Neural progenitor cell (in vitro differentiated cells): ENCODE measurements around the gene LRRTM3. TPM values are rescaled to one million over a fixed set of nuclear protein-coding genes. Genes with fewer than 3 reads are reported as not detected.

ENCODE experiments used
- DNase-seq: peaks from one replicate; pipeline ENCODE4 v3.0.0-alpha.2; 2016; ENCODE audit warnings: low spot score
- H2AFZ ChIP-seq: fragments of 200-600 bp; sonication (generic); replicated peaks from 2 replicates; pipeline ENCODE4 v1.6.1; 2016; ENCODE audit warnings: antibody characterized with exemption
- H3F3A ChIP-seq: fragments of 200-600 bp; sonication (generic); 2 replicates; pipeline ENCODE4 v1.6.1; 2016; ENCODE audit warnings: antibody characterized with exemption, low read depth
- H3K27ac ChIP-seq: fragments of 200-600 bp; sonication (generic); 2 replicates; pipeline ENCODE4 v1.5.1; 2016; ENCODE audit warnings: mild to moderate bottlenecking
- H3K27me3 ChIP-seq: fragments of 200-600 bp; sonication (generic); 2 replicates; pipeline ENCODE4 v1.6.1; 2016; ENCODE audit warnings: mild to moderate bottlenecking, moderate library complexity
- H3K36me3 ChIP-seq: fragments of 200-600 bp; sonication (generic); 2 replicates; pipeline ENCODE4 v1.5.1; 2016
- H3K4me1 ChIP-seq: fragments of 200-600 bp; sonication (generic); 2 replicates; pipeline ENCODE4 v1.6.1; 2016; ENCODE audit warnings: mixed run types
- H3K4me2 ChIP-seq: fragments of 200-600 bp; sonication (generic); 2 replicates; pipeline ENCODE4 v1.6.1; 2016
- H3K4me3 ChIP-seq: fragments of 200-600 bp; sonication (generic); 2 replicates; pipeline ENCODE4 v1.5.1; 2016
- H3K79me2 ChIP-seq: fragments of 200-600 bp; sonication (generic); 2 replicates; pipeline ENCODE4 v1.6.1; 2016; ENCODE audit warnings: low read depth
- H3K9ac ChIP-seq: fragments of 200-600 bp; sonication (generic); 2 replicates; pipeline ENCODE4 v1.6.1; 2016
- H3K9me3 ChIP-seq: fragments of 200-600 bp; sonication (generic); 2 replicates; pipeline ENCODE4 v1.5.1; 2016; ENCODE audit warnings: low read depth
- H4K20me1 ChIP-seq: fragments of 200-600 bp; sonication (generic); 2 replicates; pipeline ENCODE4 v1.6.1; 2016; ENCODE audit warnings: low read depth
- H3K27ac Mint-ChIP-seq: 3 replicates; pipeline ENCODE4 v1.8.0; 2021; ENCODE audit warnings: mixed read lengths
- H3K27me3 Mint-ChIP-seq: 2 replicates; pipeline ENCODE4 v1.8.0; 2022; ENCODE audit warnings: low read depth, mild to moderate bottlenecking, inconsistent platforms, moderate library complexity, mixed read lengths; ENCODE audit not compliant: insufficient read depth
- H3K36me3 Mint-ChIP-seq: 3 replicates; pipeline ENCODE4 v1.8.0; 2021; ENCODE audit warnings: mixed read lengths
- H3K4me1 Mint-ChIP-seq: 3 replicates; pipeline ENCODE4 v1.8.0; 2021; ENCODE audit warnings: mixed read lengths
- H3K4me3 Mint-ChIP-seq: 3 replicates; pipeline ENCODE4 v1.8.0; 2021; ENCODE audit warnings: mild to moderate bottlenecking, moderate library complexity, mixed read lengths
- H3K9me3 Mint-ChIP-seq: 3 replicates; pipeline ENCODE4 v1.8.0; 2020; ENCODE audit warnings: mixed read lengths
- CTCF ChIP-seq: fragments of 200-600 bp; sonication (generic); IDR thresholded peaks from 2 replicates; pipeline ENCODE4 v1.5.1; 2017; ENCODE audit warnings: antibody characterized with exemption, mild to moderate bottlenecking
- EZH2 ChIP-seq: fragments of 200-600 bp; sonication (generic); IDR thresholded peaks from 2 replicates; pipeline ENCODE4 v1.6.1; 2017; ENCODE audit warnings: antibody characterized with exemption, mild to moderate bottlenecking, moderate library complexity
- EZH2phosphoT487 ChIP-seq: fragments of 200-600 bp; sonication (generic); IDR thresholded peaks from 2 replicates; pipeline ENCODE4 v1.6.1; 2017; ENCODE audit warnings: antibody characterized with exemption
- total RNA-seq: library from RNA; depleted of rRNA; stranded (reverse); fragments of >200 nt; gene quantifications from 2 replicates; pipeline ENCODE4 v1.2.3, GENCODE V29; 2015; ENCODE audit warnings: low replicate concordance

Gene LRRTM3
- total RNA-seq, 1 donor from 2014 or later, result not detected

DNA sequence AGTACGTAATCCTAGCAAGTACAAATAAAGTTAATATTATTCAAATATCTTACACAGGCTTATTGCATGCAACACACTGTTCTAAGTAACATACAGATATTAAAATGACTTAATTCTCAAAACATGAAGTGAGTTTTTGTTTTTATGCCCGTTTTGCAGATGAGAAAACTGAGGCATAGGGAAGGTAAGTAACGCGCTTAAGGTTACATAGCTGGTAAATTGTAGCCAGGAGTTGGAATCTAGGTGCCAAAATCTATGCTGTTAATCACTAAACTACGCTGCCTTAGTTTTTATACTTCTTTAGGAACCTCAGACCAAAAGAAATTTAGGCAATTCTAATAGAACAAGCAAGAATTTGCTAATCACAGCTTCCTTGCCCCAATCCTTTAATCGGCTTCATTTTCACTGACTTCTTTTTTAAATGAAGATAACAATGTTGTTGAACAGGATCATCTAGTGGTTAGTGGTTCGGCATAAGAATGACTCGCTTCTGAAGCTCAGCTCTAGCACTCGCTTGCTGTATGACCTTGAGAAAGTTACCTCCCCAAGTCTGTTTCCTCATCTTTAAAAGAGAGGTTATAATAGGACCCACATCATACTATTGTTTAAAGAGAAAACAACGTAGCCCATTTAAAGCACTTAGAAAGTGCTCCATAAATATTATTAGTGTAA is 1.0 kb upstream of the LRRTM3 start:
- H3K27me3 ChIP-seq, result peaks cover 28% of the 10 kb centered on the region
- Mint-ChIP-seq H3K27ac (no peak overlapping the region), H3K27me3 (peaks cover 13% of the 10 kb centered on the region), H3K4me1 (peaks cover 31% of the 10 kb centered on the region), H3K9me3 (no peaks in the 10 kb centered on the region), H3K4me3 (no peak overlapping the region), H3K36me3 (no peaks in the 10 kb centered on the region)
- peak overlapping the region; percentile 70 for H3K4me2 ChIP-seq
- H4K20me1 ChIP-seq, result no peaks in the 10 kb centered on the region
- H3K4me1 ChIP-seq, result peaks cover 14% of the 10 kb centered on the region
- no peaks in the 10 kb centered on the region for H3K36me3 ChIP-seq
- H3K27ac ChIP-seq, result no peak overlapping the region
- H3K9me3 ChIP-seq, result no peaks in the 10 kb centered on the region
- no peaks in the 10 kb centered on the region for H3F3A ChIP-seq
- no peak overlapping the region for H3K4me3 ChIP-seq
- no peak for DNase-seq
- no peaks in the 10 kb centered on the region for H3K79me2 ChIP-seq
- H3K9ac ChIP-seq, result no peak overlapping the region
- H2AFZ ChIP-seq, result no peak overlapping the region
- TF ChIP-seq EZH2phosphoT487 (no peak), CTCF (no peak), EZH2 (no peak)

GRCh38 chr10:66925373-66925772 is 463 bp upstream of the LRRTM3 start:
- no peak overlapping the region for H3K27ac ChIP-seq

DNA sequence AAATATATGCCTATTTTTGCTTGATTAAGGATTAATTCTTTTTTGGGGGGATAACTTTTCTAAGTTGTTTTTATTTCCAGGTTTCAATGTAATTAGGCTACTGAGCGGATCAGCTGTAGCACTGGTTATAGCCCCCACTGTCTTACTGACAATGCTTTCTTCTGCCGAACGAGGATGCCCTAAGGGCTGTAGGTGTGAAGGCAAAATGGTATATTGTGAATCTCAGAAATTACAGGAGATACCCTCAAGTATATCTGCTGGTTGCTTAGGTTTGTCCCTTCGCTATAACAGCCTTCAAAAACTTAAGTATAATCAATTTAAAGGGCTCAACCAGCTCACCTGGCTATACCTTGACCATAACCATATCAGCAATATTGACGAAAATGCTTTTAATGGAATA is 1.0 kb downstream of the LRRTM3 start:
- no peak overlapping the region for H3K9ac ChIP-seq
- H3K4me1 ChIP-seq, result peaks cover 14% of the 10 kb centered on the region
- no peak overlapping the region for H3K27ac Mint-ChIP-seq
- no peaks in the 10 kb centered on the region for H3K9me3 ChIP-seq
- no peak overlapping the region for H3K27ac ChIP-seq
- no peaks in the 10 kb centered on the region for H3F3A ChIP-seq
- peaks cover 28% of the 10 kb centered on the region for H3K27me3 ChIP-seq
- H3K36me3 ChIP-seq, result no peaks in the 10 kb centered on the region
- no peaks in the 10 kb centered on the region for H4K20me1 ChIP-seq
- peaks cover 11% of the 10 kb centered on the region for H3K27me3 Mint-ChIP-seq
- H3K9me3 Mint-ChIP-seq, result no peaks in the 10 kb centered on the region
- H2AFZ ChIP-seq, result no peak overlapping the region
- H3K4me3 Mint-ChIP-seq, result peak overlapping the region; percentile 13
- H3K4me3 ChIP-seq, result no peak overlapping the region
- TF ChIP-seq EZH2 (no peak), EZH2phosphoT487 (no peak), CTCF (no peak)
- DNase-seq, result no peak
- H3K4me1 Mint-ChIP-seq, result peaks cover 37% of the 10 kb centered on the region
- no peaks in the 10 kb centered on the region for H3K36me3 Mint-ChIP-seq
- no peak overlapping the region for H3K4me2 ChIP-seq
- H3K79me2 ChIP-seq, result no peaks in the 10 kb centered on the region

More at GRCh38 chr10:66925373-66925772, 463 bp upstream of the LRRTM3 start:
- TF ChIP-seq EZH2phosphoT487, result no peak
- no peak for TF ChIP-seq CTCF
- no peak for TF ChIP-seq EZH2
- no peak for DNase-seq
- Mint-ChIP-seq H3K36me3 (no peaks in the 10 kb centered on the region), H3K27ac (no peak overlapping the region), H3K4me3 (peak overlapping the region; percentile 84), H3K4me1 (peaks cover 31% of the 10 kb centered on the region), H3K27me3 (peaks cover 13% of the 10 kb centered on the region), H3K9me3 (no peaks in the 10 kb centered on the region)
- H3K9me3 ChIP-seq, result no peaks in the 10 kb centered on the region
- H3K36me3 ChIP-seq, result no peaks in the 10 kb centered on the region
- H3K4me1 ChIP-seq, result peaks cover 14% of the 10 kb centered on the region
- no peaks in the 10 kb centered on the region for H3F3A ChIP-seq
- no peak overlapping the region for H3K9ac ChIP-seq
- H3K4me2 ChIP-seq, result peak overlapping the region; percentile 70
- peak overlapping the region; percentile 10 for H3K4me3 ChIP-seq
- H3K79me2 ChIP-seq, result no peaks in the 10 kb centered on the region
- H4K20me1 ChIP-seq, result no peaks in the 10 kb centered on the region
- peak overlapping the region; percentile 23 for H2AFZ ChIP-seq
- H3K27me3 ChIP-seq, result peaks cover 28% of the 10 kb centered on the region
